GM10248 (cell line): Measurements from ENCODE around the gene C20orf173.
"Not testable (repeated sequence)": the region's sequence is repeated elsewhere in the genome, so short reads cannot be mapped to it uniquely, and the experiment has no call there.

Source experiments
- CTCF ChIA-PET: fragments of 300-600 bp; sonication (Branson Sonifier 250); formaldehyde crosslinking; extraction: SDS; loops from one replicate; lab custom pipeline; 2021; ENCODE audit warnings: antibody characterized with exemption; lab: Yijun Ruan, JAX
- POLR2A ChIA-PET: fragments of 350-650 bp; sonication (Branson Sonifier 250); formaldehyde crosslinking; extraction: SDS; loops from one replicate; lab custom pipeline; 2020; ENCODE audit warnings: antibody characterized with exemption; lab: Yijun Ruan, JAX
- DNase-seq: peaks from one replicate; pipeline ENCODE4 v3.0.0; 2012; ENCODE audit errors: extremely low spot score
- TF ChIP-seq, protein P1 (sequence below): IDR thresholded peaks from 2 replicates; pipeline ENCODE4 v1.5.1; 2012; ENCODE audit warnings: mild to moderate bottlenecking, low read depth; ENCODE audit errors: extremely low read depth, missing control alignments, control extremely low read depth

Gene C20orf173

DNA sequence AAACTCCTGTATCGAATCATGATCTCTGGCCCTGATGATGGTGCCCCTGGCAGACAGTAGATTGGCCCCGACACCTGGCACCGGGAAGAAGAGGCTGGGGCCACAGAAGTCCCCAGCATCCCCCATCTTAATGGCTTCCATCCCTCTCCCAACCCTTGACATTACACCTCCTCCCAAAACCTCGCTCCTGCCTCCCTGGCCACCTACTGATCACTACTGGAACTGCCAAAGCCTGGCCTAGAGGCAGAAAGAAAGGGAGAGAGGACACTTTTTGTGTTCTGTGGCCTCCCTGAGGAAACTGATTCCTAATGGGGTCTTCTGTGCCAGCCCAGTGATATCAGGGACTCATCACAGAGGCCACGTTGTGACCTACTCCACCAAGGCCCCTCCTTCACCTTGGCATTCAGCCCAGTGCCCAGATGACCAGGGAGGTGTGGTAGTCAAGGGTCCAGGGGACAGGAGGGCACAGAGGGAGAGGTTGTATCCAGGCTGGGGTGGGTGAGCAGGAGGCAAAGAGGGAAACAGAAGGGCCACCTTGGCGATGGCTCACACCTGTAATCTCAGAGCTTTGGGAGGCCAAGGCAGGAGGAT, 6.1 kb downstream of the C20orf173 start:
- POLR2A ChIA-PET = no interaction called here
- peak; percentile 57 for DNase-seq
- CTCF ChIA-PET = no interaction called here
- TF ChIP-seq, protein P1, sequence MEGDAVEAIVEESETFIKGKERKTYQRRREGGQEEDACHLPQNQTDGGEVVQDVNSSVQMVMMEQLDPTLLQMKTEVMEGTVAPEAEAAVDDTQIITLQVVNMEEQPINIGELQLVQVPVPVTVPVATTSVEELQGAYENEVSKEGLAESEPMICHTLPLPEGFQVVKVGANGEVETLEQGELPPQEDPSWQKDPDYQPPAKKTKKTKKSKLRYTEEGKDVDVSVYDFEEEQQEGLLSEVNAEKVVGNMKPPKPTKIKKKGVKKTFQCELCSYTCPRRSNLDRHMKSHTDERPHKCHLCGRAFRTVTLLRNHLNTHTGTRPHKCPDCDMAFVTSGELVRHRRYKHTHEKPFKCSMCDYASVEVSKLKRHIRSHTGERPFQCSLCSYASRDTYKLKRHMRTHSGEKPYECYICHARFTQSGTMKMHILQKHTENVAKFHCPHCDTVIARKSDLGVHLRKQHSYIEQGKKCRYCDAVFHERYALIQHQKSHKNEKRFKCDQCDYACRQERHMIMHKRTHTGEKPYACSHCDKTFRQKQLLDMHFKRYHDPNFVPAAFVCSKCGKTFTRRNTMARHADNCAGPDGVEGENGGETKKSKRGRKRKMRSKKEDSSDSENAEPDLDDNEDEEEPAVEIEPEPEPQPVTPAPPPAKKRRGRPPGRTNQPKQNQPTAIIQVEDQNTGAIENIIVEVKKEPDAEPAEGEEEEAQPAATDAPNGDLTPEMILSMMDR = peak; percentile 55

DNA sequence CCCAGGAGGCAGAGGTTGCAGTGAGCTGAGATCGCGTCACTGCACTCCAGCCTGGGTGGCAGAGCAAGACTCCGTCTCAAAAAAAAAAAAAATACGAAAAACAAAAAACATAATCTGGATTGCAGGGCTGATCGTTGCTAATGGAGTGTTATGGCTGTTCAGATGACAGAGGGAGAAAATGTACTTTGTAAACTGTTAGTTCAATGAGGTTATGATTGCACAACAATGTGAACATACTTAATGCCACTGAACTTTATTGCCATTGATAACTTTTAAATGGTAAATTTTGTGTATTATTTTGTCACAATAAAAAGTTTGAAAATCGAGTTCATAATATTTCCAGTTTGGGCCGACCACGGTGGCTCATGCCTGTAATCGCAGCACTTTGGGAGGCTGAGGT, 10.5 kb downstream of the C20orf173 start:
- ChIA-PET POLR2A (no interaction called here), CTCF (interaction anchor here (0.8 to 3.2 kb wide), 2 partner anchors 11 to 15 kb away, joined by 4 to 8 read pairs; no protein-coding TSS in a partner anchor)
- TF ChIP-seq, protein P1 = no peak
- no peak for DNase-seq

DNA sequence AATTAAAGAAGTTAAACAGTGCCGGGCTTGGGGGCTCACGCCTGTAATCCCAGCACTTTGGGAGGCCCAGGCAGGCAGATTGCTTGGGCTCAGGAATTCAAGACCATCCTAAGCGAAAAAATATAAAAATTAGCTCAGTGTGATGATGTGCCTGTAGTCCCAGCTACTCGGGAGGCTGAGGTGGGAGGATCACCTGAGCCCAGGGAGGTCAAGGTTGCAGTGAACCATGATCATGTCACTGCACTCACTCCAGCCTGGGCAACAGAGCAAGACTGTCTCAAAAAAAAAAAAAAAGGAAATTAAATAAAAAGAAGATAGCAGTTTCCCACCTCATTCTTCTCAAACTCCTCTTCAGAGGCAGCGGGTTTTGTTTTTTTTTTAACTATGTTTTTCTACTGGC, 11.7 kb downstream of the C20orf173 start:
- DNase-seq = not testable (repeated sequence)
- ChIA-PET POLR2A (interaction anchor here (0.7 kb wide), 1 partner anchor 352 kb away, joined by 3 read pairs; no protein-coding TSS in a partner anchor), CTCF (interaction anchor here (3.2 kb wide), 1 partner anchor 10 kb away, joined by 8 read pairs; no protein-coding TSS in a partner anchor)

GRCh38 chr20:35517125-35517524, 12.3 kb downstream of the C20orf173 start:
- POLR2A ChIA-PET = interaction anchor here (0.7 kb wide), 1 partner anchor 351 kb away, joined by 3 read pairs; no protein-coding TSS in a partner anchor
- DNase-seq = no peak
- CTCF ChIA-PET = interaction anchor here (0.9 to 3.2 kb wide), 3 partner anchors 9 to 70 kb away, joined by 4 to 8 read pairs (median 6); partner anchors contain the start of gene ERGIC3
- TF ChIP-seq, protein P1 = no peak

GRCh38 chr20:35515949-35516645, 13.4 kb downstream of the C20orf173 start:
- no peak for DNase-seq
- TF ChIP-seq, protein P1 = no peak
- CTCF ChIA-PET = interaction anchor here (0.8 to 3.2 kb wide), 5 partner anchors 8 to 203 kb away, joined by 3 to 8 read pairs (median 4); partner anchors contain the start of gene ERGIC3
- POLR2A ChIA-PET = no interaction called here

- DNase-seq = no peak
- TF ChIP-seq, protein P1 = no peak
- ChIA-PET CTCF (interaction anchor here (1.2 to 2.0 kb wide), 2 partner anchors 68 to 204 kb away, joined by 3 to 6 read pairs; no protein-coding TSS in a partner anchor), POLR2A (interaction anchor here (0.6 kb wide), 1 partner anchor 222 kb away, joined by 6 read pairs; no protein-coding TSS in a partner anchor)
Observed at GRCh38 chr20:35515341-35515740, 14.1 kb downstream of the C20orf173 start.

- POLR2A ChIA-PET = interaction anchor here (0.7 kb wide), 1 partner anchor 58 kb away, joined by 6 read pairs; no protein-coding TSS in a partner anchor
- CTCF ChIA-PET = interaction anchor here (0.9 to 1.0 kb wide), 3 partner anchors 8 to 58 kb away, joined by 3 read pairs; no protein-coding TSS in a partner anchor
- TF ChIP-seq, protein P1 = no peak
- DNase-seq = no peak
Observed at GRCh38 chr20:35514371-35514932, 15.0 kb downstream of the C20orf173 start.
